Testis (tissue), 3 donors: Measurements from ENCODE around the gene GAS2L3. TPM values are rescaled to one million over a fixed set of nuclear protein-coding genes. Genes with fewer than 3 reads are reported as not detected.
"Not testable (repeated sequence)": the region's sequence is repeated elsewhere in the genome, so short reads cannot be mapped to it uniquely, and the experiment has no call there.

Experiments used
- DNase-seq: peaks from one replicate; pipeline ENCODE4 v3.0.0-alpha.2; 2019
- H3K27ac ChIP-seq, 2 donors: fragments of 200-600 bp; sonication (generic); one replicate each; pipeline ENCODE4 v1.5.1; 2019
- H3K27me3 ChIP-seq: fragments of 200-600 bp; sonication (generic); one replicate; pipeline ENCODE4 v1.5.1; 2019
- H3K36me3 ChIP-seq: fragments of 200-600 bp; sonication (generic); one replicate; pipeline ENCODE4 v1.5.1; 2017; ENCODE audit warnings: low read depth; ENCODE audit errors: missing control alignments
- H3K4me1 ChIP-seq: fragments of 200-600 bp; sonication (generic); one replicate; pipeline ENCODE4 v1.5.1; 2019
- H3K4me3 ChIP-seq, 2 donors: fragments of 200-600 bp; sonication (generic); one replicate each; pipeline ENCODE4 v1.5.1; 2017 to 2019
- H3K9me3 ChIP-seq: fragments of 200-600 bp; sonication (generic); one replicate; pipeline ENCODE4 v1.5.1; 2017
- POLR2A ChIP-seq: fragments of 450-650 bp; IDR thresholded peaks from one replicate; pipeline ENCODE4 v1.6.1; 2017; ENCODE audit warnings: antibody characterized with exemption, mild to moderate bottlenecking, moderate library complexity
- WGBS, 2 donors: methylation state at CpG; one replicate each; pipeline ENCODE4 v1.1.5; 2018; 5-methylcytosine and 5-hydroxymethylcytosine counted together
- intact Hi-C: fragments of 100-400 bp; cut with DNase I; formaldehyde crosslinking; loops from one replicate; pipeline ENCODE4 v1.15.1; 2023; ENCODE audit warnings: low total_unique reads
- polyA plus RNA-seq: library from polyadenylated mRNA; stranded (reverse); fragments of 350-450 nt; fragmentation: Illumina TruSeq; extraction: RNeasy Lipid Tissue Mini Kit (QIAGEN cat#74804); gene quantifications from one replicate; pipeline ENCODE4 v1.2.3, GENCODE V29; 2014; ENCODE audit warnings: low read depth, low replicate concordance; ENCODE audit not compliant: insufficient read depth
- total RNA-seq, 2 donors: library from RNA; depleted of rRNA; stranded (reverse); fragments of >200 nt; gene quantifications; one replicate each; pipeline ENCODE4 v1.2.3, GENCODE V29; 2016
- TF ChIP-seq, protein P1 (sequence below), 3 experiments: fragments of 450-650 bp in 2 of 3; fragments of 200-600 bp in 1 of 3; sonication (generic) in 1 of 3; IDR thresholded peaks; one replicate each; pipeline ENCODE4 v1.5.1; 2016 to 2019; ENCODE audit warnings: antibody characterized with exemption in 3 of 3, mild to moderate bottlenecking in 2 of 3, moderate library complexity in 1 of 3

GAS2L3 gene
- total and polyA plus RNA-seq, 3 donors from 2014 or later: 9.7 to 11.8 (median 10.4) TPM

- H3K4me1 ChIP-seq: no peaks in the 10 kb centered on the region
- no peak overlapping the region for H3K27ac ChIP-seq
- H3K27me3 ChIP-seq: no peaks in the 10 kb centered on the region
- intact Hi-C loops: no loop called here
- no peak for TF ChIP-seq POLR2A
- TF ChIP-seq, protein P1, sequence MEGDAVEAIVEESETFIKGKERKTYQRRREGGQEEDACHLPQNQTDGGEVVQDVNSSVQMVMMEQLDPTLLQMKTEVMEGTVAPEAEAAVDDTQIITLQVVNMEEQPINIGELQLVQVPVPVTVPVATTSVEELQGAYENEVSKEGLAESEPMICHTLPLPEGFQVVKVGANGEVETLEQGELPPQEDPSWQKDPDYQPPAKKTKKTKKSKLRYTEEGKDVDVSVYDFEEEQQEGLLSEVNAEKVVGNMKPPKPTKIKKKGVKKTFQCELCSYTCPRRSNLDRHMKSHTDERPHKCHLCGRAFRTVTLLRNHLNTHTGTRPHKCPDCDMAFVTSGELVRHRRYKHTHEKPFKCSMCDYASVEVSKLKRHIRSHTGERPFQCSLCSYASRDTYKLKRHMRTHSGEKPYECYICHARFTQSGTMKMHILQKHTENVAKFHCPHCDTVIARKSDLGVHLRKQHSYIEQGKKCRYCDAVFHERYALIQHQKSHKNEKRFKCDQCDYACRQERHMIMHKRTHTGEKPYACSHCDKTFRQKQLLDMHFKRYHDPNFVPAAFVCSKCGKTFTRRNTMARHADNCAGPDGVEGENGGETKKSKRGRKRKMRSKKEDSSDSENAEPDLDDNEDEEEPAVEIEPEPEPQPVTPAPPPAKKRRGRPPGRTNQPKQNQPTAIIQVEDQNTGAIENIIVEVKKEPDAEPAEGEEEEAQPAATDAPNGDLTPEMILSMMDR (IDR thresholded peaks at IDR 0.05): no peak
- H3K9me3 ChIP-seq: no peaks in the 10 kb centered on the region
- WGBS, 2 donors: 88 to 90% methylated on average over 1 of the region's 1 CpG
- H3K4me3 ChIP-seq: no peak overlapping the region
- DNase-seq: no peak
- no peaks in the 10 kb centered on the region for H3K36me3 ChIP-seq
Observed at GRCh38 chr12:100608776-100609175, 35.3 kb downstream of the GAS2L3 start.

DNA sequence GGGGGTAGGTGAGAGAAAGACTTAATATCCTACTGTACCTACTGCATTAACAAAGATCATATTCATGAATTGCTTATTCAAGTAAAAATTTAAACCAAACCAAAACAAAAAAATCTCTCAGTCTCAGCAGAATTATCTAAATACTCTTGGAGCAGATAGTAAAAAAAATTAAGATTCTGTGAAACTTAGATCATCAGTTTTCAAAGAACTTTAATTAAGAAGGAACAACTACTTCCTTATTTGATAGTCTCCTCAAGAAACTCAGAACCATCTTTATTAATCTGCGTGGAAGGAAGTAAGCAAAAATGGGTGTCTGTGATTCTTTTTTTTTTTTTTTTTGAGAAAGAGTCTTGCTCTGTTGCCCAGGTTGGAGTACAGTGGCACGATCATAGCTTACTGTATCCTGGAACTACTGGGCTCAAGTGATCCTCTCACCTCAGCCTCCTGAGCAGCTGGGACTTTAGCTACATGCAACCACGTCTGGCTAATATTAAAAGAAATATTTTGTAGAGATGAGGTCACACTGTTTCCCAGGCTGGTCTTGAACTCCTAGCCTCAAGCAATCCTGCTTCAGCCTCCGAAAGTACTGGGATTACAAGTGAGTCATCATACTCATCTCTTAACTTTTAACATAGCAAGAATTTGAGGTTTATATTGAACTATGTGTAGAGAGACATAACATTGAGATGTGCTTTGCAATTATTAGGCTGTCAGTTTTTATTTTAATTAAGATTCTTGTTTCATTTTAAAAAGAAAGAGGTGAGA, 37.4 kb downstream of the GAS2L3 start:
- no peak for TF ChIP-seq POLR2A
- TF ChIP-seq, protein P1 (IDR thresholded peaks at IDR 0.05): no peak
- no peak for DNase-seq
- intact Hi-C loops: no loop called here
- Histone ChIP-seq H3K27me3 (no peaks in the 10 kb centered on the region), H3K4me3 (no peak overlapping the region), H3K27ac (no peak overlapping the region), H3K36me3 (no peaks in the 10 kb centered on the region), H3K9me3 (no peaks in the 10 kb centered on the region), H3K4me1 (no peaks in the 10 kb centered on the region)
- WGBS, 2 donors: 86 to 88% methylated on average over 4 of the region's 4 CpGs

DNA sequence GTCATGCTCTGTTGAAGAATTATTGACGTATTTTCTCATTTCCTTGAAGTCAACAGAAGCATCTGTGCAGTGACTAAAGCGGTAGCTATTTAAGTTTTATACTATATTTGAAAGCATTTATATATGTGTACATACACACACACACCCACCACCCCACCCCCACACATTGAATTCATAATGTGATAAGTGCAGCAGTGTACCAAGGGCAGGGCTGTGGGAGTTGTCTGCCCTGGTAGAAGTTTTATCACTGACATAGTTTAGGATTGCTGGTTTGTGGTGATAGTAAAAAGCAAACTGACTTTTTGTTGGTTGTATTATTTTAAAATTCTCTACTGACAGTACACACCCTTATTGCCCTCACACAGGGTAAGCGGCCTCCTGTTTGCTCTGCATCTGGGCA, 39.1 kb downstream of the GAS2L3 start:
- TF ChIP-seq, protein P1 (IDR thresholded peaks at IDR 0.05): no peak
- TF ChIP-seq POLR2A: no peak
- no peaks in the 10 kb centered on the region for H3K4me1 ChIP-seq
- intact Hi-C loops: no loop called here
- no peak overlapping the region for H3K27ac ChIP-seq
- no peaks in the 10 kb centered on the region for H3K36me3 ChIP-seq
- 78 to 85% methylated on average over 3 of the region's 3 CpGs for WGBS, 2 donors
- H3K27me3 ChIP-seq: no peaks in the 10 kb centered on the region
- H3K9me3 ChIP-seq: no peaks in the 10 kb centered on the region
- no peak overlapping the region for H3K4me3 ChIP-seq
- no peak for DNase-seq

DNA sequence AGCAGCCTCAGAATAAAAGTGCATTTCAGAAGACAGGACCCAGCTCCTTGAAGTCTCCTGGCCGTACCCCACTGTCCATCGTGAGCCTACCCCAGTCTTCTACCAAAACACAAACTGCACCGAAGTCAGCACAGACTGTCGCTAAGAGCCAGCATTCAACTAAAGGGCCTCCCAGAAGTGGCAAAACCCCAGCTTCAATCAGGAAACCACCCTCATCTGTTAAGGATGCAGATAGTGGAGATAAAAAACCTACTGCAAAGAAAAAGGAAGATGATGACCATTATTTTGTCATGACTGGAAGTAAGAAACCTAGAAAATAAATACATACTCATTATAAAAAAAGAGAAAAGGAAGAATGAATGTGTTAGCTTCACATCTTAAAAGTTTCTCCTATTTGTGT, 51.1 kb downstream of the GAS2L3 start:
- no peak for DNase-seq
- intact Hi-C loops: no loop called here
- H3K4me1 ChIP-seq: no peaks in the 10 kb centered on the region
- no peaks in the 10 kb centered on the region for H3K9me3 ChIP-seq
- H3K36me3 ChIP-seq: no peaks in the 10 kb centered on the region
- H3K27ac ChIP-seq: no peak overlapping the region
- TF ChIP-seq, protein P1 (IDR thresholded peaks at IDR 0.05): no peak
- TF ChIP-seq POLR2A: no peak
- 86 to 89% methylated on average over 4 of the region's 4 CpGs for WGBS, 2 donors
- H3K27me3 ChIP-seq: no peaks in the 10 kb centered on the region
- no peak overlapping the region for H3K4me3 ChIP-seq

DNA sequence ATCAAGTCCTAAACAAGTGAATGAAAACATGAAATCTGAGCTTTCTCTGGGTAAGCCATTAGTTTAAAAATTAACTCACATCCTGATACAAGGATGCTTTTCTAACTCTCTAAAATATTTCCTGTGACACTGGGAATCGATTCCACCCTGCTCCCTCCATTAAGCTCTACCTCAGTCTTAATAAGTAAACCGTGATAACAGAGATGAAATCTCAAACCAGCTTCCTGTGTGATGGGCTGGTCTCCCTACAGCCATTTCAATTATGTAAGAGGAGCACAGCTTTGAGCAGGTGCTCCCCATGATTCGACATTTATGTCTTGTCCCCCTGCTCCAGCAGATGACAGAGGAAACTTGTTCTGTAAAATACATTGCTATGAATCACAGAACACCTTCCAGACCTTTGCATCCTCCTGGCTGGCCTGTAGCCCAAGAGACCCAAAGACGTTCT, 59.0 kb downstream of the GAS2L3 start:
- H3K4me3 ChIP-seq: no peak overlapping the region
- TF ChIP-seq, protein P1 (IDR thresholded peaks at IDR 0.05): no peak
- TF ChIP-seq POLR2A: no peak
- H3K9me3 ChIP-seq: no peaks in the 10 kb centered on the region
- WGBS, 2 donors: 64 to 81% methylated on average over 4 of the region's 4 CpGs
- intact Hi-C loops: no loop called here
- no peaks in the 10 kb centered on the region for H3K36me3 ChIP-seq
- DNase-seq: no peak
- no peaks in the 10 kb centered on the region for H3K27me3 ChIP-seq
- H3K27ac ChIP-seq: no peak overlapping the region
- no peaks in the 10 kb centered on the region for H3K4me1 ChIP-seq

DNA sequence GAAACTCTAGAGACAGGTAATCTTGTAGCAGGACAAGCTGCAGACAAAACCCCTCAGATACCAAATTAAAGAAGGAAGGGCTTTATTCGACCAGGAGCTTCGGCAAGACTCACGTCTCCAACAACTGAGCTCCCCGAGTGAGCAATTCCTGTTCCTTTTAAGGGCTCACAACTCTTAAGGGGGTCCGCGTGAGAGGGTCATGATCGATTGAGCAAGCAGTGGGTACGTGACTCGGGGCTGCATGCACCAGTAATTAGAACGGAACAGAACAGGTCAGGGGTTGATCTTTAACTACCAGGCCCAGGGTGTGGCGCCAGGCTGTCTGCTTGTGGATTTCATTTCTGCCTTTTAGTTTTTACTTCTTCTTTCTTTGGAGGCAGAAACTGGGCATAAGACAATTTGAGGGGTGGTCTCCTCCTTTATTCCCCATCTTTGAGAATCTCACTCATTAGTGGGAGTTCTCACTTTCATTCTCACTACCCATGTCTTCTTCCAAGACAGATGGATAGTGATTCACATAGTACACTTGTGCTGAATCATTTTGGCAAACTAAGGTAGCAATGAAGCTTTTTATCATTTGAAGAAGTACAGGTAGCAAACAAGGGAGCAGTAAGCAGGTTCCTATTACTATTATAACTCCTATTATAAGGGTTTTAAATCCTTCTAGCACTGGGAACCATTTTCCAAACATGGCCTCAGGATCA, 59.8 kb downstream of the GAS2L3 start:
- H3K4me3 ChIP-seq, H3K4me1 ChIP-seq, intact Hi-C loops, H3K27me3 ChIP-seq, H3K9me3 ChIP-seq, H3K27ac ChIP-seq, H3K36me3 ChIP-seq, DNase-seq: not testable (repeated sequence)
- 91 to 93% methylated on average over 11 of the region's 11 CpGs for WGBS, 2 donors
